Subcutaneous adipose tissue (tissue), 4 donors: ENCODE measurements around the gene NAP1L4. TPM values are rescaled to one million over a fixed set of nuclear protein-coding genes. Genes with fewer than 3 reads are reported as not detected.

Experiments used
- CTCF ChIP-seq: fragments of 450-650 bp; IDR thresholded peaks from one replicate; pipeline ENCODE4 v1.5.1; 2016; ENCODE audit warnings: low read depth, mild to moderate bottlenecking, control low read depth, antibody characterized with exemption, moderate library complexity
- total RNA-seq, 4 donors: library from RNA; depleted of rRNA; stranded (reverse); fragments of >200 nt; gene quantifications; one replicate each; pipeline ENCODE4 v1.1.0, GENCODE V29; 2016

NAP1L4 gene
- total RNA-seq, 4 donors from 2014 or later: 92.3 to 108 (median 94.9) TPM

- TF ChIP-seq CTCF: no peak
Observed at GRCh38 chr11:2903672-2904011, 88.5 kb downstream of the NAP1L4 start.

GRCh38 chr11:2902784-2903671 lies 89.1 kb downstream of the NAP1L4 start:
- TF ChIP-seq CTCF: no peak

GRCh38 chr11:2901854-2902783 lies 90.0 kb downstream of the NAP1L4 start:
- no peak for TF ChIP-seq CTCF

GRCh38 chr11:2901196-2901796 lies 90.8 kb downstream of the NAP1L4 start:
- TF ChIP-seq CTCF: no peak

- TF ChIP-seq CTCF: no peak
Observed at GRCh38 chr11:2899080-2899783, 92.9 kb downstream of the NAP1L4 start.

- TF ChIP-seq CTCF: no peak
Observed at GRCh38 chr11:2898366-2899079, 93.6 kb downstream of the NAP1L4 start.
